ENCODE measurements around the gene NMNAT3. TPM values are rescaled to one million over a fixed set of nuclear protein-coding genes. Genes with fewer than 3 reads are reported as not detected.

The NMNAT3 gene
- total RNA-seq, 1 donor, result 0.86 TPM

- no peak for DNase-seq (ENCODE audit: low read depth)
- TF ChIP-seq, protein P1, sequence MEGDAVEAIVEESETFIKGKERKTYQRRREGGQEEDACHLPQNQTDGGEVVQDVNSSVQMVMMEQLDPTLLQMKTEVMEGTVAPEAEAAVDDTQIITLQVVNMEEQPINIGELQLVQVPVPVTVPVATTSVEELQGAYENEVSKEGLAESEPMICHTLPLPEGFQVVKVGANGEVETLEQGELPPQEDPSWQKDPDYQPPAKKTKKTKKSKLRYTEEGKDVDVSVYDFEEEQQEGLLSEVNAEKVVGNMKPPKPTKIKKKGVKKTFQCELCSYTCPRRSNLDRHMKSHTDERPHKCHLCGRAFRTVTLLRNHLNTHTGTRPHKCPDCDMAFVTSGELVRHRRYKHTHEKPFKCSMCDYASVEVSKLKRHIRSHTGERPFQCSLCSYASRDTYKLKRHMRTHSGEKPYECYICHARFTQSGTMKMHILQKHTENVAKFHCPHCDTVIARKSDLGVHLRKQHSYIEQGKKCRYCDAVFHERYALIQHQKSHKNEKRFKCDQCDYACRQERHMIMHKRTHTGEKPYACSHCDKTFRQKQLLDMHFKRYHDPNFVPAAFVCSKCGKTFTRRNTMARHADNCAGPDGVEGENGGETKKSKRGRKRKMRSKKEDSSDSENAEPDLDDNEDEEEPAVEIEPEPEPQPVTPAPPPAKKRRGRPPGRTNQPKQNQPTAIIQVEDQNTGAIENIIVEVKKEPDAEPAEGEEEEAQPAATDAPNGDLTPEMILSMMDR (IDR thresholded peaks at IDR 0.05; ENCODE audit: insufficient read depth, low read depth, low read length), result no peak
- H3K4me3 ChIP-seq (ENCODE audit: low read depth, low read length), result no peak overlapping the region
Observed at GRCh38 chr3:139710212-139710611, 32.4 kb upstream of the NMNAT3 start.

GRCh38 chr3:139705631-139706030, 27.9 kb upstream of the NMNAT3 start:
- no peak for DNase-seq (ENCODE audit: low read depth)
- H3K4me3 ChIP-seq (ENCODE audit: low read depth, low read length), result no peak overlapping the region
- TF ChIP-seq, protein P1 (IDR thresholded peaks at IDR 0.05; ENCODE audit: insufficient read depth, low read depth, low read length), result no peak

- H3K4me3 ChIP-seq (ENCODE audit: low read depth, low read length), result no peak overlapping the region
- no peak for DNase-seq (ENCODE audit: low read depth)
- TF ChIP-seq, protein P1 (IDR thresholded peaks at IDR 0.05; ENCODE audit: insufficient read depth, low read depth, low read length), result no peak
Observed at GRCh38 chr3:139696314-139696604, 18.5 kb upstream of the NMNAT3 start.

DNA sequence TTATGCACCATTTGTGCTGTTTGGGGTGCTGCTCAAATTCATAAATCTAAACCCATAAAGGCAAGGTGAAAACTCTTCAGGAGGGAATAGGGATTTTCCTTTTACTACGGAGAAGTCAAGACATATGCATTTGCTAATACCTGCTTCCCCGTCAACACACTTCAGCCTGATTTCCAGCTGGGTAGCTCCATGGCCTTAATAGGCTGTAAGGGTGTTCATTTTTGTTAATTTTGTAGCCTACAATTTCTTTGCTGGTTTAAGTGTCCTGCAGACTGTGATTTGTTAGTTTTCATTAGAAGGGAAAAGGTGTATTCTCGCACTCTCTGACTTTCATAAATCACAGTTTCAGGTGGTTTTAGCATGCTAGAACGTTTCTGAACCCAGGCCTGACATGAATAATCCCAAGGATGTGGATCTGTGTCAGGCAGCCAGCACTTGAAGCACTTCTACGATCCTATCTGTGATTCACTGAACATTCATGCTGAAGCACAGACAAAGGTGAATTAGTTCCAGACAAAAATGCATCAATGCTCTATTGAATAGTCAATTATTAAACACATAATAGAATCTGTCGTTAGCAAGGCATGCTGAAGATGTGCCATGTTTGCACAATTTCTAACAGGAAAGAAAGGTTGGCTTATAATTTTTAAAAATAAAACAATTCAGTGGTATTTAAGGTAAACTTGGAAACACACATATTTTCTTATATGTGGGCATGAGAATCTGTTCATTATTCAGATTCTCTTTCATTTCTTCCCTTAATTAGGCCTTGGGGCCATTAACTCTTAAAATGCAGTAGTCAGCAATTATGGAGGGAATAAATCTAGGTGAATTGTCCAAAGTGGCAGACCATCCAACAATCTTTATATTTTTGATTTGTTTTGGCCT, 17.9 kb upstream of the NMNAT3 start:
- no peak overlapping the region for H3K4me3 ChIP-seq (ENCODE audit: low read depth, low read length)
- TF ChIP-seq, protein P1 (IDR thresholded peaks at IDR 0.05; ENCODE audit: insufficient read depth, low read depth, low read length), result no peak
- no peak for DNase-seq (ENCODE audit: low read depth)

- no peak for DNase-seq (ENCODE audit: low read depth)
- TF ChIP-seq, protein P1 (IDR thresholded peaks at IDR 0.05; ENCODE audit: insufficient read depth, low read depth, low read length), result no peak
- no peak overlapping the region for H3K4me3 ChIP-seq (ENCODE audit: low read depth, low read length)
Observed at GRCh38 chr3:139695007-139695406, 17.2 kb upstream of the NMNAT3 start.

- H3K4me3 ChIP-seq (ENCODE audit: low read depth, low read length), result no peak overlapping the region
- TF ChIP-seq, protein P1 (IDR thresholded peaks at IDR 0.05; ENCODE audit: insufficient read depth, low read depth, low read length), result no peak
- no peak for DNase-seq (ENCODE audit: low read depth)
Observed at GRCh38 chr3:139694542-139694941, 16.8 kb upstream of the NMNAT3 start.

- TF ChIP-seq, protein P1 (IDR thresholded peaks at IDR 0.05; ENCODE audit: insufficient read depth, low read depth, low read length), result no peak
- H3K4me3 ChIP-seq (ENCODE audit: low read depth, low read length), result no peak overlapping the region
- DNase-seq (ENCODE audit: low read depth), result no peak
Observed at GRCh38 chr3:139691619-139692018, 13.8 kb upstream of the NMNAT3 start.

Measured in fibroblast of villous mesenchyme (primary cell).